HG02943 (cell line): ENCODE data around the gene ARHGAP4.

Experiments
- ATAC-seq: cut with Tn5 transposase; IDR thresholded peaks from one replicate; pipeline ENCODE4 v1.9.1; 2021; ENCODE audit warnings: mild to moderate bottlenecking, low read depth, moderate library complexity; ENCODE audit not compliant: unreplicated experiment

ARHGAP4 gene

GRCh38 chrX:153871451-153871850 lies 54.6 kb downstream of the ARHGAP4 start:
- no peak for ATAC-seq

GRCh38 chrX:153870791-153871360 lies 55.2 kb downstream of the ARHGAP4 start:
- ATAC-seq = no peak

- no peak for ATAC-seq
Measured at GRCh38 chrX:153870288-153870690, 55.8 kb downstream of the ARHGAP4 start.

GRCh38 chrX:153869473-153870287 lies 56.4 kb downstream of the ARHGAP4 start:
- no peak for ATAC-seq

- ATAC-seq = no peak
Measured at GRCh38 chrX:153868576-153869472, 57.2 kb downstream of the ARHGAP4 start.

GRCh38 chrX:153867671-153868070 lies 58.4 kb downstream of the ARHGAP4 start:
- ATAC-seq = no peak

GRCh38 chrX:153867139-153867538 lies 58.9 kb downstream of the ARHGAP4 start:
- ATAC-seq = no peak

GRCh38 chrX:153866302-153867019 lies 59.6 kb downstream of the ARHGAP4 start:
- no peak for ATAC-seq

- ATAC-seq = no peak
Measured at GRCh38 chrX:153865685-153866084, 60.4 kb downstream of the ARHGAP4 start.

- no peak for ATAC-seq
Measured at GRCh38 chrX:153865321-153865580, 60.8 kb downstream of the ARHGAP4 start.

- ATAC-seq = no peak
Measured at GRCh38 chrX:153864561-153865320, 61.3 kb downstream of the ARHGAP4 start.

- ATAC-seq = no peak
Measured at GRCh38 chrX:153864101-153864500, 62.0 kb downstream of the ARHGAP4 start.

- no peak for ATAC-seq
Measured at GRCh38 chrX:153863251-153863991, 62.6 kb downstream of the ARHGAP4 start.

- ATAC-seq = no peak
Measured at GRCh38 chrX:153862369-153863250, 63.5 kb downstream of the ARHGAP4 start.

- no peak for ATAC-seq
Measured at GRCh38 chrX:153861733-153862310, 64.2 kb downstream of the ARHGAP4 start.

GRCh38 chrX:153861151-153861550 lies 64.9 kb downstream of the ARHGAP4 start:
- no peak for ATAC-seq
